ENCODE measurements around the gene FAM89A. TPM values are rescaled to one million over a fixed set of nuclear protein-coding genes. Genes with fewer than 3 reads are reported as not detected.
A peak's percentile ranks its signal among the peaks of the same experiment; 100 is the strongest.

Gene FAM89A
- total RNA-seq, 1 donor from 2014 or later, result 16.0 TPM

DNA sequence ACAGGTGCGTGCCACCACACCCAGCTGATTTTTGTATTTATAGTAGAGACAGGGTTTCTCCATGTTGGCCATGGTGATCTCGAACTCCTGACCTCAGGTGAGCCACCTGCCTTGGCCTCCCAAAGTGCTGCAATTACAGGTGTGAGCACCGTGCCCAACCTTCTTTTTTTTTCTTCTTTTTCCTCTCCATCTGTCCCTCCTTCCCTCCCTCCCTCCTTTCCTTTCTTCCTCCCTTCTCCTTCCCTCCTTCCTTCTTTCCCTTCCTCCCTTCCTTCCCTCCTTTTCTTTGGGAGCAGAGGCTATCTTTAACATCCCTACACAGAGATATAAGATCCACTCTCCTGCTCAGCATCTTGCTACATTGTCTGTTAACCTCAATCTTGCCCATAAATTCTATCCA, 24.4 kb upstream of the FAM89A start:
- H3K27me3 Mint-ChIP-seq (ENCODE audit: low read depth), result peaks cover 2% of the 10 kb centered on the region
- TF ChIP-seq, protein P1, sequence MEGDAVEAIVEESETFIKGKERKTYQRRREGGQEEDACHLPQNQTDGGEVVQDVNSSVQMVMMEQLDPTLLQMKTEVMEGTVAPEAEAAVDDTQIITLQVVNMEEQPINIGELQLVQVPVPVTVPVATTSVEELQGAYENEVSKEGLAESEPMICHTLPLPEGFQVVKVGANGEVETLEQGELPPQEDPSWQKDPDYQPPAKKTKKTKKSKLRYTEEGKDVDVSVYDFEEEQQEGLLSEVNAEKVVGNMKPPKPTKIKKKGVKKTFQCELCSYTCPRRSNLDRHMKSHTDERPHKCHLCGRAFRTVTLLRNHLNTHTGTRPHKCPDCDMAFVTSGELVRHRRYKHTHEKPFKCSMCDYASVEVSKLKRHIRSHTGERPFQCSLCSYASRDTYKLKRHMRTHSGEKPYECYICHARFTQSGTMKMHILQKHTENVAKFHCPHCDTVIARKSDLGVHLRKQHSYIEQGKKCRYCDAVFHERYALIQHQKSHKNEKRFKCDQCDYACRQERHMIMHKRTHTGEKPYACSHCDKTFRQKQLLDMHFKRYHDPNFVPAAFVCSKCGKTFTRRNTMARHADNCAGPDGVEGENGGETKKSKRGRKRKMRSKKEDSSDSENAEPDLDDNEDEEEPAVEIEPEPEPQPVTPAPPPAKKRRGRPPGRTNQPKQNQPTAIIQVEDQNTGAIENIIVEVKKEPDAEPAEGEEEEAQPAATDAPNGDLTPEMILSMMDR (conservative IDR thresholded peaks at IDR 0.05), result no peak
- H3K4me3 Mint-ChIP-seq, result no peak overlapping the region
- no peaks in the 10 kb centered on the region for H3K36me3 Mint-ChIP-seq (ENCODE audit: low read depth)
- H3K27ac Mint-ChIP-seq (ENCODE audit: unreplicated experiment), result peak overlapping the region; percentile 83
- DNase-seq (ENCODE audit: low read depth, low spot score), result no peak
- peaks cover 40% of the 10 kb centered on the region for H3K4me1 Mint-ChIP-seq
- no peaks in the 10 kb centered on the region for H3K9me3 Mint-ChIP-seq

DNA sequence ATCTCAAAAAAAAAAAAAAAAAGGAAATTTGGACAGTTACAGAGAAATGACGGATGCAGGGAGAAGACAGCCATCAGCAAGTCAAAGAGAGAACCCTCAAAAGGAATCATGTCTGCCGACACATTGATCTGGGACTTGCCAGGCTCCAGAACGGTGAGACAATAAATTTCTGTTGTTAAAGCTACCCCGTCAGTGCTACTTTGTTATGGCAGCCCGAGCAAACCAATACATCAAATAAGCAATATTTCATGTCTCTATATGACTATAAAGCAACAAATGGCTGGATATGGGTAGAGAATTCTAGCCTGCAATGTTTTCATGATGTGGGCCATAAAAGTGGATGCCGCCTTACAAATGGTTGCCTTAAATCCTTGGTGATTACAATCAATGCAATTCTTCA, 23.3 kb upstream of the FAM89A start:
- H3K27me3 Mint-ChIP-seq (ENCODE audit: low read depth), result peaks cover 2% of the 10 kb centered on the region
- H3K27ac Mint-ChIP-seq (ENCODE audit: unreplicated experiment), result peak overlapping the region; percentile 75
- no peak for DNase-seq (ENCODE audit: low read depth, low spot score)
- no peak overlapping the region for H3K4me3 Mint-ChIP-seq
- H3K4me1 Mint-ChIP-seq, result peaks cover 30% of the 10 kb centered on the region
- no peaks in the 10 kb centered on the region for H3K36me3 Mint-ChIP-seq (ENCODE audit: low read depth)
- TF ChIP-seq, protein P1 (conservative IDR thresholded peaks at IDR 0.05), result no peak
- H3K9me3 Mint-ChIP-seq, result no peaks in the 10 kb centered on the region

DNA sequence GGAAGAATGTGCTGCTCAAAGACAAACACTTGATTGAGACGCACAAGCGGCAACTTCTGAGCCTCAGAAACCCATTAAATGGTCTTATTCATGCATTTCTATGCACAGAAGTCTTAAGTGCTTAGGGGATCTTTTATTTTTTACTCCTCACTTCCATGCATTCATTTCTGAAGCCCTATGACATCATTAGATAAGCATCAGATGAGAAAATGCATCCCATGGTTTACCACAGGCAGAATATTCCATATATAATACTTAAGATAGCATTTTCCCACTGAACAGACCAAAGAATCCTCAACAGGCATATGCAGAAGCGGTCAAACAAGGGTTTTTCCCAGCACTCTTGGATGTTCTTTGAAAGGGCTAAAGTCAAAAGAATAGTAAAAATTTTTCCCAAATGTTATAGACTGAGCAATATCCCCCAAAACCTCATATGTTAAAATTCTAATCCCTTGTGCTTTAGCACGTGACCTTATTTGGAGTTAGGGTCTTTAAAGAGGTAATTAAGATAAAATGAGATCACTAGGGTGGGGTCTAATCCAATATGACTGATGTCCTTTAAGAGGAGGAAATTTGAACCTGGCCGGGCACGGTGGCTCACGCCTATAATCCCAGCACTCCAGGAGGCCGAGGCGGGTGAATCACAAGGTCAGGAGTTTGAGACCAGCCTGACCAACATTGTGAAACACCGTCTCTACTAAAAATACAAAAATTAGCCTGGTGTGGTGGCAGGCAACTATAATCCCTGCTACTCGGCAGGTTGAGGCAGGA, 22.6 kb upstream of the FAM89A start:
- Mint-ChIP-seq H3K27ac (ENCODE audit: unreplicated experiment) (peak overlapping the region; percentile 75), H3K4me3 (no peak overlapping the region), H3K4me1 (peaks cover 30% of the 10 kb centered on the region), H3K27me3 (ENCODE audit: low read depth) (peaks cover 2% of the 10 kb centered on the region), H3K9me3 (no peaks in the 10 kb centered on the region), H3K36me3 (ENCODE audit: low read depth) (no peaks in the 10 kb centered on the region)
- TF ChIP-seq, protein P1 (conservative IDR thresholded peaks at IDR 0.05), result no peak
- no peak for DNase-seq (ENCODE audit: low read depth, low spot score)

DNA sequence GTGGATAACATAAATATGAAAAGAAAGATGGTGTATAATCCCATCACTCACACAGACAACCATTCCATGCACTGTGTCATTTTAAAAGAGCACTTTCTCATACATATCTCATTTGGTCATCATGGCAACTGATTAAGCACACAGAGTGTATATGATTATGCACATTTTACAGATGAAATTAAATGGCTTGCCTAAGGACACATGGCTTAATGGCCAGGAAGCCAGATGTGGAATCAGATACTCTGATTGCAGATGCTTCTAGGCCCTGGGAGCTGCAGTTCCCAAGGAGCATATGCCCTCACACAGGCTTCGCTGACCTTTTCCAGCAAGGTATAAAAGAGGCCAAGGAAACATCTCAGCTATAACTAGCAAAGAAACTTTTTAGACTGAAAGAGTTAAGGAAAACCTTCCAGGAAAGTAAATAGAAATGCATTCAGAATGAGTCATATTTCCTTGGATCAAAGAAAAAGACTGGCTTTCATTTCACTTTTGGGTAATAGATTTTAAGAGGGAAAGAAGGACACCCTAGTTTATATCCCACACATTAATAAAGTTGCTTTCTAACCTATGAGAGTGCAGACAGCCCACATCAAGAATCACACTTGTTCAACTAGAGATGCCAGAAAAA, 19.6 kb upstream of the FAM89A start:
- Mint-ChIP-seq H3K4me3 (no peak overlapping the region), H3K27ac (ENCODE audit: unreplicated experiment) (no peak overlapping the region), H3K9me3 (peaks cover 4% of the 10 kb centered on the region), H3K4me1 (peaks cover 21% of the 10 kb centered on the region), H3K27me3 (ENCODE audit: low read depth) (no peaks in the 10 kb centered on the region), H3K36me3 (ENCODE audit: low read depth) (no peaks in the 10 kb centered on the region)
- no peak for DNase-seq (ENCODE audit: low read depth, low spot score)
- TF ChIP-seq, protein P1 (conservative IDR thresholded peaks at IDR 0.05), result no peak

DNA sequence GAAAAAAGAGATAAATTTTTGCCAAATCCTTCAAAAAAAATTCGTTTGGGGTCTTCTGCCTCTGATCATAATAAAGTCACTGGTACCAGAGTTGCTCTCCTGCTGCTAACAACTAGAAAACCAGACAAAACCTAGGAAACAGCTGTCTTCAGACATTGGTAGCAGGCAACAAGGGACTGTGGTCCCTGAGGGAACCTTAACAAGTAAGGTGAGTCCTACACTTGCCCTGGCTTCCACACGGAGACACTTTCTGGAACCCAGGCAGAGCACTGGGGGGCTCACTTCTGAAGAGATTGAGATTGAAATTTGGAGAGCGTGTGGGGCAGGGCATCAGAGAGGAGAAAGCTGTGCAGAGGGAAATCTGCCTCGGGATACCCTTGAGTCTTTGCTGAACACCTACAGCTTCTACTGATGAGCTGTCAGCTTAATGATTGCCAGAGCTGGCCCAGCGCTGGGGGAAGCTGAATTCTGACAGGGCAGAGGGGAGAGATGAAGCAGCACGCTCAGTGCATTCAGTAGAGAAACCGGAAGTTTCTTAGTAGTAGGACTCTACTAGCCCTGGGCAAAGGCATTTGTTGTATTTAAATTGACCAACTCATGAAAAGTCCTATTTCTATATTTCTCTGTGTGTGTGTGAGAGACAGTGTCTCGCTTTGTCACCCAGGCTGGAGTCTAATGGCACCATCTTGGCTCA, 18.5 kb upstream of the FAM89A start:
- peaks cover 23% of the 10 kb centered on the region for H3K4me1 Mint-ChIP-seq
- TF ChIP-seq, protein P1 (conservative IDR thresholded peaks at IDR 0.05), result no peak
- H3K27me3 Mint-ChIP-seq (ENCODE audit: low read depth), result no peaks in the 10 kb centered on the region
- no peak for DNase-seq (ENCODE audit: low read depth, low spot score)
- no peak overlapping the region for H3K4me3 Mint-ChIP-seq
- H3K27ac Mint-ChIP-seq (ENCODE audit: unreplicated experiment), result no peak overlapping the region
- H3K36me3 Mint-ChIP-seq (ENCODE audit: low read depth), result no peaks in the 10 kb centered on the region
- peaks cover 4% of the 10 kb centered on the region for H3K9me3 Mint-ChIP-seq
